Measurements from ENCODE around the gene PCDHB2.
"Not testable (repeated sequence)": the region's sequence is repeated elsewhere in the genome, so short reads cannot be mapped to it uniquely, and the experiment has no call there.

Gene PCDHB2

DNA sequence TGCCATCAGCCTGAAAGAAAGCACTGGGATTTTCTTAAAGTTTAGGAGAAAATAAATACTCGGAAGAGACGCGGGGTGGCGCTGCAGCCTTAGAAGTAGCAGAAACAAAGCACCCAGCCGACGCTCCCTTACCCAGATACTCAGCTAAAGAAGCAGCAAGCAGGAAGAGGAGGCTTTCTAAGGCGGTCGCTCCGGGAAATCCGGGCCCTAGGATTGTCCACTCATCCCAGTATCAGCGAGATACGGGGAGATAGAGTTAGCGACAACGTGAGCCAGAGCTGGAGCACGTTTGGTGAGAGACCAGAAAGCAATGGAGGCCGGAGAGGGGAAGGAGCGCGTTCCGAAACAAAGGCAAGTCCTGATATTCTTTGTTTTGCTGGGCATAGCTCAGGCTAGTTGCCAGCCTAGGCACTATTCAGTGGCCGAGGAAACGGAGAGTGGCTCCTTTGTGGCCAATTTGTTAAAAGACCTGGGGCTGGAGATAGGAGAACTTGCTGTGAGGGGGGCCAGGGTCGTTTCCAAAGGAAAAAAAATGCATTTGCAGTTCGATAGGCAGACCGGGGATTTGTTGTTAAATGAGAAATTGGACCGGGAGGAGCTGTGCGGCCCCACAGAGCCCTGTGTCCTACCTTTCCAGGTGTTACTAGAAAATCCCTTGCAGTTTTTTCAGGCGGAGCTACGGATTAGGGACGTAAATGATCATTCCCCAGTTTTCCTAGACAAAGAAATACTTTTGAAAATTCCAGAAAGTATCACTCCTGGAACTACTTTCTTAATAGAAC lies at the start of gene PCDHB2:
Gene PCDHB2, plus strand, starts transcription at position 135 of the 782 bp plus-strand sequence. Its CDS starts 176 bp downstream, at position 311.
- no peak for DNase-seq (ENCODE audit: insufficient read length, low spot score)
- no peak for FAIRE-seq

DNA sequence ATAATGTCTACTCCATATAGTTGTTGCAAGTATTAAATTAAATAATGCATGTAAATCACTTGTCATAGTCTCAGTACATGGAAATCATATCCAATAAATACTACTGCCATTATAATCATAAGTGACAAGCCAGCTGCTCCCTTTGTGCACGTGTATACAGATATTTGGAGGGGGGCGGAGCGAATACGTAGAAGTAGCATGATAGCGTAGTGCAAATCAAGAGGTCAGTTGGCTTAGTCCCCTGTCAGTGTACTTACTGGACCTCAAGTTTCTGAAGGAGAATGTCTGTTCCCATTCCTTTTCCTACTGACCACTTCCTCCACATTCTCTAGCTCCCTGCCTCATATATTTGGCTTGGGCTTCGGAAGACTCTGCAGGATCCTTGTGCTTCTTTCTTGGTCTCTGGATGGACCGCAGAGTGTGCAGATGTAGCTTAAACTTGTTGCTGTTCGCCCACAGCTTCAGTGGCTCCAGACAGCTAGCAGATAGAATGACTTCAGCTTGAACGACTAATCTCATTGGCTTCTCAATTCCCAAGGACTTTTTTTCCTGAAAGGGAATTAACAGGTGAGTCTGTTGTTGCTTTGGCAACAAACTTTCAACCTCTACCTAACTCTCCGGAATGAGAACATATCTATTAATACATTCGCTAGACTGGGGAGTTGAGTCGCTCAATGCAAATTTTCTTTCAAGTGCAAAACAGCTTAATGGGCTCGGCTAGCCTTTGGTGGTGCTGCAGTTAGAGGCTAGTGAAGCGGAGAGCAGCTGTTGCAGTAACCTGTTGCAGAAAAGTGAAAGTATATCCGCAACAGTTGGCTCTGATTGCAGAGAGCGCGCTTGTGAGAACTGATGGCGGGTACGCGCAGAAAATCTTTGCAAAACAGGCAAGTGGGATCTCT lies 43.5 kb upstream of the PCDHB2 start, which contains the start of gene PCDHB1:
Gene PCDHB1, plus strand, starts transcription at position 753 of the 899 bp plus-strand sequence. Its CDS starts 97 bp downstream, at position 850.
- DNase-seq (ENCODE audit: insufficient read length, low spot score) (no peak), FAIRE-seq (no peak)

DNA sequence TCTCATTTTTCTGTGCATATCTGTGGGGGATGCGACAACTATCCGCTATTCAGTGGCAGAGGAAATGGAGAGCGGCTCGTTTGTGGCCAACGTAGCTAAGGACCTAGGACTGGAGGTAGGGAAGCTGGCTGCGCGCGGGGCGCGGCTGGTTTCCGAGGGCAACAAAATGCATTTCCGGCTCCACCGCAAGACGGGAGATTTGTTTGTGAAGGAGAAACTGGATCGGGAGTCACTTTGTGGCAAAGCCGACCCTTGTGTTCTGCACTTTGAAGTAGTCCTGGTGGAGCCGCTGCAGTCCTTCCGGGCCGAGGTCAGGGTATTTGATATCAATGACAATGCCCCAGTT lies 42.9 kb upstream of the PCDHB2 start:
- FAIRE-seq (no peak), DNase-seq (ENCODE audit: insufficient read length, low spot score) (no peak)

DNA sequence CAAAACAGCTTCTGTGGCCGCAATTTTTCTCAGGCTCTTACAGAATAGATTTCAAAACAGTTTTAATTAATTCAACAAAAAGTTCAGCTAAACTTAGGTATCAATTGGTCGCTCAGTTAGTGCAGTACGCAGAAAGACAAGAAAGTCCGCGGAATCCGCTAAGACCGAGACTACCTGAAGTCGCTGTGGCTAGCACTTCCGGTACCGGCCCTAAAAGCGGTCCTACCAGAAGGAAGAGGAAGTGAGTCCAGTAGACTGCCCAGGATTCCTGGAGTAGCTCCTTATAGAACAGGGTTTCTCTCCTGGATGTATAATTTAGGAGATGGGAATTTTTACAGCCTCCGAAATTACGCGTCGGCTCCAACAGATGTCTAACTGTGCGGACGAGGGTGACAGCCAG lies 16.6 kb upstream of the PCDHB2 start:
- DNase-seq (ENCODE audit: insufficient read length, low spot score) (no peak), FAIRE-seq (no peak)

DNA sequence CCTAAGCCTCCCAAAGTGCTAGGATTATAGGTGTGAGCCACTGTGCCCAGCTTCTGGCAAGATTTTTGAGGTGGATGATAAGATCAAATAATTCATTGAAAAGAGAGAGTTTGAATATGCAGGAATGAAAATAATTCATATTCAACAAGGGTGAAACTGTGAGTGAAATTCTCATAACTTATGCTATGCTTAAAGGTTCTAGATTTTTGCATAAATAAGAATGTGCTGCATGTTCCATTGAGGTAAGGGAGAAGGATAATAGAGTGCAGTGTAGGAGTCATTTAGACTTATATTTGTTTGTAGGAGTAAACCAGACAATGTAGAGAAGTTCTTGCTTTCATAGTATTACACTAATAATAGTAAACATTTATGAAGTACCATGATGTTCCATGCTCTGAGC lies 12.2 kb upstream of the PCDHB2 start:
- no peak for FAIRE-seq
- DNase-seq (ENCODE audit: insufficient read length, low spot score), result no peak

DNA sequence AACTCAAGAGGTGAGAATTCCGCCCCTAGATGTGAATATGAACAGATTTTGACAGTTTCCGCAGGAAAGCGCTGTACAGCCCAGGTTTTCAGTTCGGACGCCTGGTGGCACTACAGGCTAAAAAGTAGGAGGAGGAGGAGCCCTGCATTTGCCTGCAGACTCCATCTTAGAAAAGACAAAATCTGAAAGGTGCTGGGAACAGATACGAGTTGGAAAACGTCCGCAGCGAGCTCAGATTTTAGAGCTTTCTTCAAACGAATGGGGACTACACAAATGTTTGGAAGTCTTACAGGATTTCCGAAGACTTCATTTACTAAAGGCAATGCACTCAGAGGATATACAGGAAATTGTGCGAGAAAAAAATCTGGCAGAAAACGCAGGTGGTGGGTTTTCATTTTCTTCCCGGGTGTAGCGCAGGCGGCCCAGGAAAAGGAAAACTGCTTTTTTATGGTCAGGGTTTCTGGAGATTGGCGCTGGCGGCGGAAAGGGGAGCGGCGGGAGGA lies 9.9 kb upstream of the PCDHB2 start:
- DNase-seq (ENCODE audit: insufficient read length, low spot score), result no peak
- FAIRE-seq, result no peak

DNA sequence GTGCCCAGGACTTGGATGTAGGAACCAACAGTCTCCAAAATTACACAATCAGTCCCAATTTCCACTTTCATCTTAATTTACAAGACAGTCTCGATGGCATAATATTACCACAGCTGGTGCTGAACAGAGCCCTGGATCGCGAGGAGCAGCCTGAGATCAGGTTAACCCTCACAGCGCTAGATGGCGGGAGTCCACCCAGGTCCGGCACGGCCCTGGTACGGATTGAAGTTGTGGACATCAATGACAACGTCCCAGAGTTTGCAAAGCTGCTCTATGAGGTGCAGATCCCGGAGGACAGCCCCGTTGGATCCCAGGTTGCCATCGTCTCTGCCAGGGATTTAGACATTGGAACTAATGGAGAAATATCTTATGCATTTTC lies 837 bp downstream of the PCDHB2 start:
- FAIRE-seq (no peak), DNase-seq (ENCODE audit: insufficient read length, low spot score) (no peak)

DNA sequence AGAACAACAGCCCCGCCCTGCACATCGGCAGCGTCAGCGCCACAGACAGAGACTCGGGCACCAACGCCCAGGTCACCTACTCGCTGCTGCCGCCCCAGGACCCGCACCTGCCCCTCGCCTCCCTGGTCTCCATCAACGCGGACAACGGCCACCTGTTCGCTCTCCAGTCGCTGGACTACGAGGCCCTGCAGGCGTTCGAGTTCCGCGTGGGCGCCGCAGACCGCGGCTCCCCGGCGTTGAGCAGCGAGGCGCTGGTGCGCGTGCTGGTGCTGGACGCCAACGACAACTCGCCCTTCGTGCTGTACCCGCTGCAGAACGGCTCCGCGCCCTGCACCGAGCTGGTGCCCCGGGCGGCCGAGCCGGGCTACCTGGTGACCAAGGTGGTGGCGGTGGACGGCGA lies 1.8 kb downstream of the PCDHB2 start:
- FAIRE-seq; DNase-seq (ENCODE audit: insufficient read length, low spot score): not testable (repeated sequence)

DNA sequence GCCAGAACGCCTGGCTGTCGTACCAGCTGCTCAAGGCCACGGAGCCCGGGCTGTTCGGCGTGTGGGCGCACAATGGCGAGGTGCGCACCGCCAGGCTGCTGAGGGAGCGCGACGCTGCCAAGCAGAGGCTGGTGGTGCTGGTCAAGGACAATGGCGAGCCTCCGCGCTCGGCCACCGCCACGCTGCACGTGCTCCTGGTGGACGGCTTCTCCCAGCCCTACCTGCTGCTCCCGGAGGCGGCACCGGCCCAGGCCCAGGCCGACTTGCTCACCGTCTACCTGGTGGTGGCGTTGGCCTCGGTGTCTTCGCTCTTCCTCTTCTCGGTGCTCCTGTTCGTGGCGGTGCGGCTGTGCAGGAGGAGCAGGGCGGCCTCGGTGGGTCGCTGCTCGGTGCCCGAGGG lies 2.2 kb downstream of the PCDHB2 start:
- DNase-seq (ENCODE audit: insufficient read length, low spot score); FAIRE-seq: not testable (repeated sequence)

DNA sequence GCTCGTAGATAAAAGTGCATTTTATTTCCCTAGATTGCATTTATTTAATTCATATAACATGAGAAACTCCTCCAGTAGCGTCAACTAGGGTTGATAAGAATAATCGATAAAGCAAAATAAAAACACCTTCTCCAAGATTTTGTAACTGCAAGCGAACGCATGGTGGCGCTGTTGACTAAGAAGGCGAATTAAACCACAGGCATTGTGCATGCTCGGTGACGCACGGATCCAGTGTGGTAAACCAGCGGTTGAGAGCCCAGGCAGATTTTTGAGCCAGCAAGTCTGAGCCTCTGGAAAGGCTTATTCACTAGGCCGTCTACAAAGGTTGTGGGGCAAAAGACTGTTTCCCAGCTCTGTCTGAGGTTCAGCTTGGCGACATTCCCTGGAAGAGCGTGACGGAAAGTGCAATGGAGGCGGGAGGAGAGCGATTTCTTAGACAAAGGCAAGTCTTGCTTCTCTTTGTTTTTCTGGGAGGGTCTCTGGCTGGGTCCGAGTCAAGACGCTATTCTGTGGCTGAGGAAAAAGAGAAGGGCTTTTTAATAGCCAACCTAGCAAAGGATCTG lies 5.9 kb downstream of the PCDHB2 start, which contains the start of gene PCDHB3:
Gene PCDHB3, plus strand, starts transcription at position 231 of the 563 bp plus-strand sequence. Its CDS starts 177 bp downstream, at position 408.
- DNase-seq (ENCODE audit: insufficient read length, low spot score) (no peak), FAIRE-seq (no peak)

DNA sequence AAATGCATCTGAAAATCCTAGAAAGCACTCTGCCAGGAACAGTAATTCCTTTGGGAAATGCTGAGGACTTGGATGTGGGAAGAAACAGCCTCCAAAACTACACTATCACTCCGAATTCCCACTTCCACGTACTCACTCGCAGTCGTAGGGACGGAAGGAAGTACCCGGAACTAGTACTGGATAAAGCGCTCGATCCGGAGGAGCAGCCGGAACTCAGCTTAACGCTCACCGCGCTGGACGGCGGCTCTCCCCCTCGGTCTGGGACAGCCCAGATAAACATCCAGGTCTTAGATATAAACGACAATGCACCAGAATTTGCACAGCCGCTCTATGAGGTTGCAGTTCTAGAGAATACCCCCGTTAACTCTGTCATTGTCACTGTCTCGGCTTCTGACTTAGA lies 6.6 kb downstream of the PCDHB2 start:
- DNase-seq (ENCODE audit: insufficient read length, low spot score) (no peak), FAIRE-seq (no peak)

DNA sequence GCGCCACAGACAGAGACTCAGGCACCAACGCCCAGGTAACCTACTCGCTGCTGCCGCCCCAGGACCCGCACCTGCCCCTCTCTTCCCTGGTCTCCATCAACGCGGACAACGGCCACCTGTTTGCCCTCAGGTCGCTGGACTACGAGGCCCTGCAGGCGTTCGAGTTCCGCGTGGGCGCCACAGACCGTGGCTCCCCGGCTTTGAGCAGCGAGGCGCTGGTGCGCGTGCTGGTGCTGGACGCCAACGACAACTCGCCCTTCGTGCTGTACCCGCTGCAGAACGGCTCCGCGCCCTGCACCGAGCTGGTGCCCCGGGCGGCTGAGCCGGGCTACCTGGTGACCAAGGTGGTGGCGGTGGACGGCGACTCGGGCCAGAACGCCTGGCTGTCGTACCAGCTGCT lies 7.7 kb downstream of the PCDHB2 start:
- not testable (repeated sequence) for DNase-seq (ENCODE audit: insufficient read length, low spot score); FAIRE-seq

DNA sequence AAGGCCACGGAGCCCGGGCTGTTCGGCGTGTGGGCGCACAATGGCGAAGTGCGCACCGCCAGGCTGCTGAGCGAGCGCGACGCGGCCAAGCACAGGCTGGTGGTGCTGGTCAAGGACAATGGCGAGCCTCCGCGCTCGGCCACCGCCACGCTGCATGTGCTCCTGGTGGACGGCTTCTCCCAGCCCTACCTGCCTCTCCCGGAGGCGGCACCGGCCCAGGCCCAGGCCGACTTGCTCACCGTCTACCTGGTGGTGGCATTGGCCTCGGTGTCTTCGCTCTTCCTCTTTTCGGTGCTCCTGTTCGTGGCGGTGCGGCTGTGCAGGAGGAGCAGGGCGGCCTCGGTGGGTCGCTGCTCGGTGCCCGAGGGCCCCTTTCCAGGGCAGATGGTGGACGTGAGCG lies 8.1 kb downstream of the PCDHB2 start:
- not testable (repeated sequence) for FAIRE-seq; DNase-seq (ENCODE audit: insufficient read length, low spot score)

DNA sequence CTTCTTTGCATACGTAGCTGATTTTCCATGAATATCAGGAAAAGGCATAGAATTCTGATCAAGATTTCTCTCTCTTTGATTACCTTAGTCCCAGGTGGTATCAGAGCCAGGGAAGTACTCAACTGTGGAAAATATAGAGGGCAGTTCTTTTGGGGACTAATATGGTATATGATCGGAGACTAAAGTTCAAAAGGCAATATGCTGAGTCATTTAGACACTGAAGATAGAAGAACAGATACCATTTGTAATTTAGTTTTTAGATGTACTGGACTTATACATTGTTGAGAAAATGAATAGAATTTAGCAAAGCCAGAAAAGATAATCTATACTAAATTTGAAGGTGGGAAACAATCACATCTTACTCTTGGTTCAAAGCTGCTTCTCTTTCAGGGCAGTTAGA lies 10.9 kb downstream of the PCDHB2 start:
- FAIRE-seq (no peak), DNase-seq (ENCODE audit: insufficient read length, low spot score) (no peak)

DNA sequence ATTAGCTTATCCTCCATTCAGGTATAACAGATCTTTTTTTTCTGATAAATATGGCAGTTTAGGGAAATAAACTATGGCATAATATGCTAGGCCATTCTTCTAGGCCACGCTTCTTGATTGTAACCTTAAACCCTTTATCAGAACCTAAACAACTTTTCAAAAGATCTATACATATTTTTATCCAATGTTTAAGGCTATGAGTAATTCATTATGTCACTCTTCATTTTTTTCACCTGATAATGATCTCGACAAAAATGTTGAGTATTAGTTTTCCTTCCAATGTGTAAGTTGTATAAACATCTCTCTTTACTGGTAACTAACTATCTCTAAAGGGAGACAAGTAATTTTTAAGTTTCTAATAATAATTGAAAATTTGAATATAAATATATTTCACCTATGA lies 24.8 kb downstream of the PCDHB2 start:
- no peak for FAIRE-seq
- DNase-seq (ENCODE audit: insufficient read length, low spot score), result no peak

DNA sequence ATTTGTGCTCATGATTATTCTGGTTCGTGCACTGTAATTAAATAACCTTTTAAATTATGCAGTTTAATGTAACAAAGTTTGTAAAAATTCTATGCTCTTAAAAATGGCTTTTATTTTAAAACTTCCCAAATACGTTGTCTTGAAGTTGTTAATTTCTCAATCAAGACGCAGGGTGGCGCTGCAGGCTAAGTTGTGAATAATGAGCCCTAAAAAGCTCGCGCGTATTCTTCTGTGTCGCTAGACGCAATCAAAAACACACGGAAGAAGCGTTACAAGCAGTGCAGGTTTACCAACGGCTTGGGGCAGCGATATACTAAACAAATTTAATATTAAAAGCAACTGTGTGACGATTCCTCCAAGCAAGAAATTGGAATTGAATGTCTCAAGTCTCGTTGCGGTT lies 27.1 kb downstream of the PCDHB2 start, which contains the start of gene PCDHB4:
Gene PCDHB4, plus strand, starts transcription at position 256 of the 400 bp plus-strand sequence. CDS start 181 bp downstream, outside the sequence.
- DNase-seq (ENCODE audit: insufficient read length, low spot score), result no peak
- no peak for FAIRE-seq

DNA sequence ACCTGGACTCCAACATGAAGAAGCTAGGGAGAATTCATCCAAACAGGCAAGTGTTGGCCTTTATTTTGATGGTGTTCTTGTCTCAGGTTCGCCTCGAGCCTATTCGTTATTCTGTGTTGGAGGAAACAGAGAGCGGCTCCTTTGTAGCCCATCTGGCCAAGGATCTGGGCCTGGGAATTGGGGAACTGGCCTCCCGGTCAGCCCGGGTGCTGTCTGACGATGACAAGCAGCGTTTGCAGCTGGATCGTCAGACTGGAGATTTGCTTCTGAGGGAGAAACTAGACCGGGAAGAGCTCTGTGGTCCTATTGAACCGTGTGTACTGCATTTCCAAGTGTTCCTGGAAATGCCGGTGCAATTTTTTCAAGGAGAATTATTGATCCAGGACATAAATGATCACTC lies 27.6 kb downstream of the PCDHB2 start:
- DNase-seq (ENCODE audit: insufficient read length, low spot score), result no peak
- FAIRE-seq, result no peak

DNA sequence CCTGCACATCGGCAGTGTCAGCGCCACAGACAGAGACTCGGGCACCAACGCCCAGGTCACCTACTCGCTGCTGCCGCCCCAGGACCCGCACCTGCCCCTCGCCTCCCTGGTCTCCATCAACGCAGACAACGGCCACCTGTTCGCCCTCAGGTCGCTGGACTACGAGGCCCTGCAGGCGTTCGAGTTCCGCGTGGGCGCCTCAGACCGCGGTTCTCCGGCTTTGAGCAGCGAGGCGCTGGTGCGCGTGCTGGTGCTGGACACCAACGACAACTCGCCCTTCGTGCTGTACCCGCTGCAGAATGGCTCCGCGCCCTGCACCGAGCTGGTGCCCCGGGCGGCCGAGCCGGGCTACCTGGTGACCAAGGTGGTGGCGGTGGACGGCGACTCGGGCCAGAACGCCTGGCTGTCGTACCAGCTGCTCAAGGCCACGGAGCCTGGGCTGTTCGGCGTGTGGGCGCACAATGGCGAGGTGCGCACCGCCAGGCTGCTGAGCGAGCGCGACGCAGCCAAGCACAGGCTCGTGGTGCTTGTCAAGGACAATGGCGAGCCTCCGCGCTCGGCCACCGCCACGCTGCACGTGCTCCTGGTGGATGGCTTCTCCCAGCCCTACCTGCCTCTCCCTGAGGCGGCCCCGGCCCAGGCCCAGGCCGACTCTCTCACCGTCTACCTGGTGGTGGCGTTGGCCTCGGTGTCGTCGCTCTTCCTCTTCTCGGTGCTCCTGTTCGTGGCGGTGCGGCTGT lies 29.2 kb downstream of the PCDHB2 start:
- not testable (repeated sequence) for FAIRE-seq; DNase-seq (ENCODE audit: insufficient read length, low spot score)

DNA sequence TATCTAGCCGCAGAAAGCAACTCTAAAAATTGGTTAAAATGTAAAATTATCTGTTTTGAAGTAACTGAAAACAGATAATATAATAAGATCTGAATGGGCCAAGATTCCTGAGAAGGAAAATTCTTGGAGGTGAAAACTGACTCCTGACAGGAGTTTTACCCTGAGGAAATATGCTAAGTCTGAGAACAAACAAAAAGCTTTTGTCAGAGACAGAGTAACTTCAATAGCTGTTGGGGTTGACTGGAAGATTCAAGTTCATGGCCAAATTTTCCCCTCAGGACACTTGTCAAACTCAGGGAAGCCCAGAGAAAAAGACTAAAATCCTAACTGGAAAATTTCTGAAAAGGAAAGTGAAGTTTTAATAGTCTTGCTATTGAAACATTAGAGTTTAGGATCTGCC lies 32.9 kb downstream of the PCDHB2 start:
- FAIRE-seq (no peak), DNase-seq (ENCODE audit: insufficient read length, low spot score) (no peak)

DNA sequence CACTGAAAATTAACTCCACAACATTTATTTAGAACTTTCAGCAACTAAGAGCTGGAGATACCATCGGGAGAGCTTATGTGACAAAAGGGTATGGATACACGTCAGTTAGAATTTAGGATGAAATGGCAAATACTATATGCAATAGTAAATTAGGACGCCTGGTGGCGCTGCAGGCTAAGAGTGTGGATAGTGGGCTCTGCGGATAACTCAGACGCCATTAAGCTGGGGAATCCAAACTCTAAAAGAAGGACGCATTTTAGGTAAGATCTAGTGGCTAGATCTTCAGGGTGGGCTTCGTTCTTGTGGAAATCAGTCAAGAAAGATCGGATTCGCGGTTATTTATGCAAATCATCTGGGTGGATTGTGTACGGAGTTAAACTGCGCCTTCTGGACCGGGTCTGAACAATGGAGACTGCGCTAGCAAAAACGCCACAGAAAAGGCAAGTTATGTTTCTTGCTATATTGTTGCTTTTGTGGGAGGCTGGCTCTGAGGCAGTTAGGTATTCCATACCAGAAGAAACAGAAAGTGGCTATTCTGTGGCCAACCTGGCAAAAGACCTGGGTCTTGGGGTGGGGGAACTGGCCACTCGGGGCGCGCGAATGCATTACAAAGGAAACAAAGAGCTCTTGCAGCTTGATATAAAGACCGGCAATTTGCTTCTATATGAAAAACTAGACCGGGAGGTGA lies 40.8 kb downstream of the PCDHB2 start, which contains the start of gene PCDHB5:
Gene PCDHB5, plus strand, starts transcription at position 177 of the 688 bp plus-strand sequence. Its CDS starts 229 bp downstream, at position 406.
- no peak for DNase-seq (ENCODE audit: insufficient read length, low spot score)
- no peak for FAIRE-seq
